ENCODE results near the gene SPEN.

GRCh38 chr1:15970911-15971310 lies 123.4 kb downstream of the SPEN start:
- TF ChIP-seq CTCF (IDR thresholded peaks at IDR 0.05; ENCODE audit: poor library complexity, severe bottlenecking), result no peak
- TF ChIP-seq REST (IDR thresholded peaks at IDR 0.05; ENCODE audit: borderline replicate concordance), result no peak
- no peak for TF ChIP-seq POLR2AphosphoS5 (IDR thresholded peaks at IDR 0.05)
- TF ChIP-seq EZH2 (IDR thresholded peaks at IDR 0.05; ENCODE audit: borderline replicate concordance, insufficient read depth, low read length, poor library complexity, severe bottlenecking), result no peak
- TF ChIP-seq SMC3 (conservative IDR thresholded peaks at IDR 0.05; ENCODE audit: poor library complexity), result no peak
- TF ChIP-seq TAF1 (IDR thresholded peaks at IDR 0.05; ENCODE audit: low read depth), result no peak
- TF ChIP-seq EP300 (conservative IDR thresholded peaks at IDR 0.05; ENCODE audit: poor library complexity, severe bottlenecking), result no peak

Data from neural cell (in vitro differentiated cells).